HT1080 (cell line): Measurements from ENCODE around the gene ARL8A. TPM values are rescaled to one million over a fixed set of nuclear protein-coding genes. Genes with fewer than 3 reads are reported as not detected.
"Not testable (repeated sequence)": the region's sequence is repeated elsewhere in the genome, so short reads cannot be mapped to it uniquely, and the experiment has no call there.

ENCODE experiments used
- DNase-seq: peaks from one replicate; pipeline ENCODE4 v3.0.0-alpha.2; 2015; ENCODE audit warnings: low read depth
- total RNA-seq: library from RNA; depleted of rRNA; stranded (reverse); fragments of >200 nt; shearing (Covaris generic); gene quantifications from 2 replicates; pipeline ENCODE4 v1.2.3, GENCODE V29; 2014

The ARL8A gene
- total RNA-seq, 1 experiment from 2014 or later: 12.9 TPM

DNA sequence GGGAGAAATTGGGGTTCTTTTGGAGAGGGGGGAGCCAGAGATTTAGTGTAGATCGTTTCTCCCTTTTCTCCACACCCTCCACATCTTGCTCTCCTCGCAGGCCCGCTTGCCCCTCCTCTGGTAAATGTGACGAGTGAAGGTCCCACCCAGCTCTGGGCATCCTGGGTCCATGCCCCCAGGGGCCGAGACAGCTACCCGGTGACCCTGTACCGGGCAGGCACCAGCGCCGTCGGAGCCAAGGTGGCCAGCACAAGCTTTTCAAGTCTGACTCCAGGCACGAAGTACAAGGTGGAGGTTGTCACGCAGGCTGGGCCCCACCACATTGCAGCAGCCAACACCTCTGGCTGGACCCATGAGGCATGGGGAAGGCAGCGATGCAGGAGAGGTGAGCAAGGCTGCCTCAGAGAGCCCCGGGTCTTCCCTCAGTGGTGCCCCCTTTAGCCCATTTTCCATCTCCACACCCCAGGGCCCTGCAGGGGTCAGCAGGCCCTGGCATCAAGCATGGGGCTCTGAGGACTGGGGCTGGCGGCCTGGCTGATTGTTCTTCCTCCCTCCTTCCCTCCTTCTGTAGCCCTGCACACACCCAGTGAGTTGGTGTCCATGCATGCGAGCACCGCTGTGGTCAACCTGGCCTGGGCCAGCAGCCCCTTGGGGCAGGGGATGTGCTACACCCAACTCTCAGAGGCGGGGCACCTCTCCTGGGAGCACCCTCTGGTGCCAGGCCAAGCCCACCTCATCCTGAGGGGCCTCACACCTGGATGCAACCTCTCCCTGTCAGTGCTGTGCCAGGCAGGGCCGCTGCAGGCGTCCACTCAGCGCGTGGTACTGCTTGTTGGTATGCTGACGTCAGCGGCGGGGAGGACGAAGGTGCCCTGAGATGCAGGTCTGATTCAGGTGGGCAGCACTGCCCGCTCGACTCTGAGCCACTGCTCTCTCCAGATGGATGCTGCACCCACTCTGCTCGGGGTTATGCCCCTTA, 32.7 kb upstream of the ARL8A start:
- DNase-seq: no peak

DNA sequence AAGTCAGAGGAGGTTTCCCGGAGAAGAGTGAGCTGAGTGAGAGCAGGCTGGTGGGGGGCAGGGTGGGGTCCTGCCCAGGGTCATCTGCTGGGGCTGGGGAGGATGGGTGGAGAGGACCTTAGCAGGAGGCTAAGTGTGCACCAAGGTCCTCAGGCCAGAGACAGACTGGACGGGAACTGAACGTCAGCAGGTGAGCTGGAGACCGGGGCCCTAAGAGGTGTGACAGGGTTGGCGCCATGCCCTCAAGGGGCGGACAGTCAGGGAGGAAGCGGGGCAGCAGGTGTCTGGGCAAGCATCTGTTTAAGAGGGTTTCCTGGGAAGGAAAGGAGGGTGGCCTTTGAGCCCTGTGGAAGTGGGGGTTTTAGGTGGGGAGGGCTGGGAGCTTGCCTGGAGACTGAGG, 29.5 kb upstream of the ARL8A start:
- no peak for DNase-seq

DNA sequence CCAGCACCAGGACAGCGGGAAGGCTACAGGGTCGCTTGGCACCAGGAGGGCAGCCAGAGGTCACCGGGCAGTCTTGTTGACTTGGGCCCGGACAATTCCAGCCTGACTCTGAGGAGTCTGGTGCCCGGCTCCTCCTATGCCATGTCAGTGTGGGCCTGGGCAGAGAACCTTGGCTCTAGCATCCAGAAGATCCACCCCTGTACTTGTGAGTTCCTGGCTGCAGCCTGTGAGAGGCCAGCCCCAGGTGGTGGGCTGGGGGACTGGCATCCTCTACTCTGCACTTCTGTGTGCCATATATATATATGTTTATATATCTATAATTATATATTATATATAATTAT, 27.4 kb upstream of the ARL8A start:
- no peak for DNase-seq

DNA sequence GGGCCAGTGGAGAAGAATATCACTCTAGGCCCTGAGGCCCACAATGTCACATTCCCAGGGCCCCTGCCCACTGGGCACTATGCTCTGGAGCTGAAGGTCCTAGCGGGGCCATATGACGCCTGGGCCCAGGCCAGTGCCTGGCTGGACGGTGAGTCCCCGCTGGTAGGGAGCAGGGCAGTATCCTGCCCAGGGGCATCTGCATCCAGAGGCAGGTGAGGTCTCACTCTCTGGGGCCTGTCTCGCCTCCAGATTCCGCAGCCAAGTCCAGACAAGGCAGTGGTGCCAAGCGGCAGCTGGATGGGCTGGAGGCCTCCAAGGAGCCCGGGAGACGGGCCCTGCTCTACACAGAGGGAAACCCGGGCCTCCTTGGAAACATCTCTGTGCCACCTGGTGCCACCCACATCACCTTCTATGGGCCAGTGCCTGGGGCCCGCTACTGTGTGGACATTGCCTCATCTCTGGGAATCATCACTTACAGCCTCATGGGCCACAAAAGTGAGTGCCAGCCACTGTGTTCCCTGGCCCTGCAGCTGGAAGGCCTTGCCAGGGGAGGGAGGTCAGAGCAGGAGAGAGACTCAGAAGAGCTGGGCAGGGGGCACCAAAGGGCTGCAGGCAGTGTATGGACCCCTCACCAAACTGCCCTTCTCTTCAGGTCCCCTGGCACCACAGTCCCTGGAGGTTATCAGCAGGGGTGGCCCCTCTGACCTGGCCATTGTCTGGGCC, 26.9 kb upstream of the ARL8A start:
- DNase-seq: no peak

DNA sequence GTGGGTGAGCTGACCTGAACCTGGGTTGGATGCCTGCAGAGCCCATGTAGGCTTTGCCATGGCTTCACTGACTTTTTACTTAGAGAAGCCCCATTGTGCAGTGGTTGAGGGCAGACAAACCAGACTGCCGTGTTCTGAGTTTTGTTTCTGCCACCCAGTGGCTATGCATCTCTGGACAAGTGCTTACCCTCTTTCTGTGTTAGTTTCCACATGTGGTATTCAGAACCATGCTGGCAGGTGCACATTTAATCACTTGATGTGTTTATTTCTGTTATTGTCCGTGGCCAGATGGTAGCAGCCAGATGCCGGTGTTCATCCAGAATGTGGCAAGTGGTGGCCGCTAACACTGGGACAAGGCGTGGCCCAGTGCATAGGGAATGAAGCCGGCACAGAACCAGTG, 26.2 kb upstream of the ARL8A start:
- no peak for DNase-seq

DNA sequence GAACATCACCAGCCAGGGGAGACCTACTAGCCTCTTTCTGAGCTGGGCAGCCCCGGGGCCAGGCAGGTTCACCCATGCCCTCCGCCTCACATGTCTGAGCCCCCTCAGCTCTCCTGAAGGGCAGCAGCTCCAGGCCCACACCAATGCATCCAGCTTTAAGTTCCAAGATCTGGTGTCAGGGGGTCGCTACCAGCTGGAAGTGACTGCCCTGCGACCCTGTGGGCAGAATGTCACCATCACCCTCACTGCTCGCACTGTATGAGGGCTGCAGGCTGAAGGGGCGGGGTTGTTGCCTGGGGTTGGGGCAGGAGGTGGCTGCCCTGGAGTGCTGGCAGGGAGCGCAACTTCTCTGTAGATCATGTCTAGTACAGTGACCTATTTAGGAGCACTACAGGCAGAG, 24.3 kb upstream of the ARL8A start:
- no peak for DNase-seq

DNA sequence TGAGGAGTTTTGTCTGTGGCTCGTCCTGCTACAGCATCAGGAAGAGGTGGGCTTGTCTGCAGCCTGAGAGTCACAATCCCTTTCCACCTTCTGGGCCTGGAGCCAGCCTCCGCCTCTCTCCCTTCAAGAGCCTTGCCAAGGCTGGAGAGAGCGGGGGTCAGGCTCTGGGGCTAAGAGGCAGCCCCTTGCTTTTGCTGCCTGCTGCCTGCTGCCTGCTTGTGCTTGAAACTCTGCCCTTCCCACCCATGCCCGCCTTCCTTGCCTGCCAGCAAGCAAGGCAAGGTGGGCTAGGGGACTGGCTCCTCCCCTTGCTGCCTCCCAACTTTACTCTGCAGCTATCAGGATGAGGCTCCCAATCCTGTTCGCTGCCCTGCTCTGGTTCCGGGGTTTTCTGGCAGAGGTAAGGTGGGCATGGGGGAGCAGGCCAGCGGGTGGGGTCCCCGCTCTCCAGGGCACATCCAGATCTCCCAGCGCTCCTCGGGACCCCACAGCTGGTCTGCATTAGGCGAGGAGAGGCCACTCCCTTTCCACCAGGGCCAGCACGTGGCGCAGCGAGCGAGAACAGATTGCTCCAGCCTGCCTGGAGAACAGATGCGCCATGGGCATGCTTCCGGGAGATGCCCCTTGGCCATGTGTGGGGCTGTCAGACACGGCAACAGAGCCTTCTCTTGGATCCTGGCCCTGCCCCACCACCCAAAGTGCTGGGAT, 23.3 kb upstream of the ARL8A start:
- DNase-seq: no peak

DNA sequence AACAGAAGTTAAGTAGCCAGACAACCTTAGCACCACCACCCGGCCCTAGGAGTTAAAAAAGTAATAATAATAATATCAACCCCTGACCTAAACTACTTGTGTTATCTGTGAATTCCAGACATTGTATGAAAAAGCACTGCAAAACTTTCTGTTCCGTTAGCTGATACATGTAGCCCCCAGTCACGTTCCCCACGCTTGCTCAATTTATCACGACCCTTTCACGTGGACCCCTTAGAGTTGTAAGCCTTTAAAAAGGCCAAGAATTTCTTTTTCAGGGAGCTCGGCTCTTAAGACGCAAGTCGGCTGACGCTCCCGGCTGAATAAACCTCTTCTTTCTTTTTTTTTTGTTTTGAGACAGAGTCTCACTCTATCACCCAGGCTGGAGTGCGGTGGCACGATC, 22.5 kb upstream of the ARL8A start:
- DNase-seq: not testable (repeated sequence)

DNA sequence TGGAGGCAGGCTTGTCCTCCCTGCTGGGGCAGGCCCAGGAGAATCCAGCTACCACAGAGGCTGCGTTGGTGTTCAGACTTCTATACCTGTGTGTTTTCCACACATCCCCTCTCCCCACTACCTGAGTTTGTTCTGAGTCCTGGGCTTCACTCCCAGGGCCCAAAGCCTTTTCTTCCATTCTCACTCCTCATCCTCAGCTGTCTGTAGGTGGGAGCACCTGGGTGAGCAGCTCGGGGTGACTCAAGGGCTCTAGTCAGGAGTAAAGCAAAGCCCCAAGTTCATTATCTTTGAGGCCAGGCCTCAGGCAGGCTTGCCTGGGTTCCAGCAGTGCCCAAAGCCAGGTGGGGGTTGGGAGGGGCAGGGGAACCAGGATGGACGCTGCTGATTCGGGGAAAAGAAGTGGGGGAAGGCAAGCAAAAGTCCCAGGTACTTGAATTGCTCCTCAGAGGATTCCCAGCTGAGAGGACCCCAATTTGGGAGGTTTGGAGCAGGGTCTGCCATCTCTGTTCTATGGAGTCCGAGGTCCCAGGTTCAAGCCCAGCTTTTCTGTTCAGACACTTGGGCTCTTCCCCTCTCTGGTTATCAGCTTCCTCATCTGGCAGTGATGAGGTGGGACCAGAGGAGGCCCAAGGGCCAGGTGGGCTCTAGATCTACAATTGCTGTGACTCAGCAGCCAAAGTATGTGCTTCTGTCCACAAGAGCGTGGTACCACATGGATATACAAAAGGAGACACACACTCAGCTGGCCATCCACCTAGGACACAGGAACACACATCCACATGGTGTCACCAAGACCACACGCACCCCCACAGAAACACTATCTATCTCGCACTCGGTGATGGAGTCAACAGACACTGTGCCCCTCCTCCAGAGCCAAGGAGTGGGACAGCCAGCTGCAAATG, 21.7 kb upstream of the ARL8A start:
- DNase-seq: no peak

DNA sequence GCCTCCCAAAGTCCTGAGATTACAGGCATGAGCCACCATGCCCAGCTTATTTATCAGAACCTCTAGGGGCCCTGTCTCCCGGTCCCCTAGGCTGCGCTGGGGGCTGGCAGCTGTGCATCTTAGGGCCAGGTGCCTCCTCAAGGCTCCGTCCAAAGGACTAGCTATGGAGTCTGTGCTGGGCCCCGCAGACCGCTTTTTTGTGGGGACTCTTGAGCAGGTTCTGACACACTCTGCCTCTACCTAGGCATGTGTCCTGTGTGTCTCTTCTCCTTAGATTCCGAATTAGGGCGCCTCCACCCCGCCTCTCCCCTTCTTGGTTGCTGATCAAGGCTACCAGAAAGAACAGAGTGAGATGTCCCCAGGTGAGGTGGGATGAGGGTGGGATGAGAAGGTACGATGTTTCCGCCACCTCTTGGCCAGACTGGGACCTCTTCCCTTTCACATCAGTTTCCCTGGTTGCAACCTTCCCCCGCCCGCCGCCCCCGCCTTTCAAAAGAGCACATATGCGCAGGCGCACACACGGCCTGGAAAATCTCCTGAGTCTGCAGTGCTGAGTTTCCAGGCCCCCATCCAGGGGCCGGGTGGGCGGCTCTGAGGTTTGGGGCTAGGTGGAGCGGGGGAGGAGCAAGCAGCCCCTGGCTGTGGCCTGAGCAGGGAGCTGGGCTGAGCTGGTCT, 20.9 kb upstream of the ARL8A start:
- DNase-seq: no peak

DNA sequence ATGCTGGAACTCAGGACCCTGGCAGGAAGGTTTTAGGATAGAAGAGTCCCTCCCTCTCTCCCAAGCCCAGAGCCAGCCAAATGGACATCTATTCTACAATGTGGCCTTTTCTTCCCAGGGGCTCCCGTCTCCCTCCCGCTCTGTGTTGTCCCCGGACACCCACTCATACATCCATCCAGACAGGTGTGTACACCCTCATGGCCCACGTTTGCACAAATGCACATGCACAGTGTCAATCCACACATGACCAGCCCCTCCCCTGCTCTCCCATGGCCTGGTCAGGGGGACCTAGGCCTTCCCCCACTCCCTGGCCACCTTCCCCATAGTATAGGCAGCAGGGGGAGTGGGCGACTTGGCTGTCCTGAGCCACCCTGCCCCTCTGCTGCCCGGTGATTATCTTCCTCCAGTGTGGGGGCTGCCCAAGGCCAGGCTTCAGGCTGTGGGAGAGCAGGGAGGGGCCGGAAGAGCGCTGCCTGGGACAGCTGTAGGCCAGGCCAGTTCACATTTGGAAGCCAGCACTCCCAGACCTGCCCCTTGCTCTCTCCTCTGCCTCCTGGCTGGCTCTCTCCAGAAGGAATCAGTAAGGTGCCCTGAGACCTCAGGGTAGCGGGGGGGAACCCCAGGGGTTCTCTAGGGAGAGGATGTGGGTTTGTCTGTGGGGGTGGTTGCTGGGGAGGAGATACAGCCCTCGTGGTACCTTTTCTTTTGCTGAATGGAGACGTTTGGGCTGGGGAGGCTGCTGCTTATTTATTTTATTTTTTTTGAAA, 19.9 kb upstream of the ARL8A start:
- DNase-seq: no peak

DNA sequence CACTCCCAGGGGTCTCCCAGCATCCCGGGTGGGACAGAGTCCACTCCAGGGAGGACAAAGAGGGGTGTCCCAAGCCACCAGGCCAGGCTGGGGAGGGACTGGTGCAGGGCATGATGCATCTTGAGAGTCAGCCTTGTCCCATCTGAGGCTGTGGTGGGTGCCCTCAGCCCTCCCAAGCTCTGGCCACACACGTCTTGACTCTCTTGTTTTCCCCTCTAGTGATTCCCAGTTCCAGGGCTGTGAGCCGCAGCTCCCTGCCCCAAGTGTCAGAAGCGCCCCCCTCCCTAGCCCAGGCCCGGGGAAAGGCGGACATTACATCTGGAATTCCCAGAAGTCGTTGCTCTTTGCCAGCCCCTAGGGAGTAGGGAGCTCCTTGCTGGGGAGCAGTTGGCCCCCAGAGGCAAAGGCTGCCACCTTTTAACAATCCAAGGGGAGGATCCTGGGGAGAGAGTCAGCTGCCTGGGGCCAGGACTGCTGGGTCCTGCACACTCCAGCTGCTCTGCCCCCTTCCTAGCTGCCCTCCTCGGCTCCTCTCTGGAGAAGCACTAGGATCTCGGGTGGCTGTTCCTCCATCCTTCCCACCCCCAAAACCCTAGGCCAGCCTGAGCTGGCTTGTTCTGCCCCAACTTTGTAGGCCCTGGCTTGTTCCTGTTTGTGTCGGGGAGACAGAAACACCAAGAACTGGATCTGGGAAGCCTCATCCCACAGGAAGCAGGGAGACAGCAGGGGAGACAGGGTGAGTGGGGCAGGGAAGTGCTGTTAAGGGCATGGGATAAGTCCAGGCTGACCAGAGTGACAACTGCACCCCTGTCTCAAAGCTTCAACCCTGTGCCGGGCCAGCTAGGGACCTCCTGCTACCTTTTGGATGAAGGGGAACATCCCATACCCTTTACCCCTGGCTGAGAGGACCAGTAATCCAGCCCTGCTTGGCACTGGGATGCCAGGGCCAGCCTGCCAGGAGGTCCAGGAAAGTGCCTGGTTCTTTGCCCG, 19.0 kb upstream of the ARL8A start:
- DNase-seq: no peak

DNA sequence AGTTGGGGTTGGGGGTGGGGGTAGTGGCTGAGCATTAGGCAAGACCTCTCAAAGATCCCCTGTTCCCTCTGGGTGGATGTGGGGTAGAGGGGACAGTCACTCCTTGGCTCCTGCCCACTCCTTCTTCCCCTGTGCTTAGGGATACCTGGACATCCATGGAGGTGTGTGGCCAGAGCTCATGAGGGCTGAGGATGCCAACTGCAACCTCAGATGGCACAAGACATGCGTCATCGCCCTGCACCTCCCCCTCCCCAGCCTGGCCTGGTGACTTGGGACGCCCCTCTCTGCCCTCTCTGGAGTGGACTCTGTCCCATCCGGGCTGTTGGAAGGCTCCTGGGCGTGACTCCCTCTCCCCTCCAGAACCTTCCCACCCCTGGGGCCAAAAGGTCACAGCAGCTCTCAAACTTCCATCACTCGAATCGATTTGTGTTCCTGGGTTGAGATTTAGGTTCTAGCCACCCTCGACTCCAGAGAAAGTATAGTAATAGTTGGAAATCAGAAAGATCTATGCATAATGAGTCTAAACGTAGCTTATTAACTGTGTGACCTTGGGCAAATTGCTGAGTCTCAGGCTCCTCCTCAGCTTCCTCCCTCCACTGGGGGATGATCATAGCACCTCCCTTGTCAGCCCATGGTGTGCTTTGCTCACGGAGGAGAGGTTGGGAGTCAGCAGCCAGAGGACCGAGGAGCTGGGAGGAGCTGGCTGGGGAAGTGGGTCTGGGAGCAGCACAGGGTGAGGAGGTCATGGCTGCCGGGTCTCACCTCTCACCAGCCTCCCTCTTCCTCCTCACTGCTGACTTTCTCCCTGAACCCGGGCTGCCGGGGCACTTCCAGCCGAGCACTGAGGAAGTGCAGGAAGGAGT, 18.1 kb upstream of the ARL8A start:
- no peak for DNase-seq

DNA sequence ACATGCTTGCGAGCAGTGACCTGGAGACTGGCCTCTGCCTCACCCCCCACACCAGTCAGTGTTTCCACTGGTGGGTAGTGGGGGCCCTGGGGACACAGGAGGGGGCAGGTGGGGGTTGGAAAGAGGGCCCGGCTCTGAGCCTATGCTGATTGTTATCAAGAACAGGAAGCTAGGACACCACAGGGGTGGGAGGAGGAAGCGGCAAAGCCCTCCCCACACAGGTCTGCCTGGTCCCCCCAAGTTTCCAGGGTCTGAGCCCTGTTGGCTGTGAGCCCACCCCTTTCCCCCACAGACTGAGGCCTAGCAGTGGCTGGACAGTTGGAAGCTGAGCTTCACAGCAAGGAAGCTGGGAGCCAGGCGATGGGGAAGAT, 17.5 kb upstream of the ARL8A start:
- no peak for DNase-seq

DNA sequence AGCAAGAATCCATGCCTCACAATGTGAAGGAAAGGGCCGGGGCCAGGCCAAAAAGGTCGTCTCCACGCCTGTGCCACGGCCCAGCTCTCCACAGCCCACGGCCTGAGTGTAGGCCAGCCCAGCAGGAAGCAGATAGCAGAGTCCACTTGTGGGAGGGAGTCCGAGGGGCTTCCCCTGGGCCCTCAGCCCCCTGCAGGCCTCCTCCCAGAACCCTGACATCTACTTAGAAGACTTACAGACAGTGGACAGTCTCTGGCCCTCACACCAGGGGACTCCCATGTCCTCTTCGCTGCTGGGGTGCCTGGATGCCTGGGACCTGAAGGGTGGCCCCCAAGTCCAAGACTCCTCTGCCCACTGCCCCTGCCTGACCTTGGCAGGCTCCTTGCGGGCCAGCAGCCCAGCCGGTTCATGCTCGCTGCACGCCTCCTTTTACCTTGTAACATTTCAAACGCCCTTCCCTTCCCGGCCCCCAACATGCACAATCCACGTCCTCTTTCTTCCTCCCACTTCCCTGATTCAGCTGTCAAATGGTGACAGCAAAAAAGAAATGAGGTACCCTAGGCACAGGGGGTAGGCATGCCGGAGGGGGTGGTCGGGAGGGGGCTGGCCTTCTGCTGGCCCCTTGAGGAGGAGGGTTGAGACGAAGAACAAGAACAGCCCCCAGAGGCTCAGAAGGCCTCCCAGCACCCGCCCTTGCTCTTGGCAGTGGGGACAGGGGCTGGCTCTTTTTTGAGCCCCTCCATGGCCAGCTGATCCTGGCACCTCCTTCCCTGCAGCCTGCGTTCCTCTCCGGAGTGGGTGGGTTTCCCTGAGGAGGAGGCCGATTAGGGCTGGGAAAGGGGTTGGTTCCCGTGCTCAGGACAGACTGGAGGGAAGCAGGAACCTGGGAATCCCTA, 16.9 kb upstream of the ARL8A start:
- no peak for DNase-seq

DNA sequence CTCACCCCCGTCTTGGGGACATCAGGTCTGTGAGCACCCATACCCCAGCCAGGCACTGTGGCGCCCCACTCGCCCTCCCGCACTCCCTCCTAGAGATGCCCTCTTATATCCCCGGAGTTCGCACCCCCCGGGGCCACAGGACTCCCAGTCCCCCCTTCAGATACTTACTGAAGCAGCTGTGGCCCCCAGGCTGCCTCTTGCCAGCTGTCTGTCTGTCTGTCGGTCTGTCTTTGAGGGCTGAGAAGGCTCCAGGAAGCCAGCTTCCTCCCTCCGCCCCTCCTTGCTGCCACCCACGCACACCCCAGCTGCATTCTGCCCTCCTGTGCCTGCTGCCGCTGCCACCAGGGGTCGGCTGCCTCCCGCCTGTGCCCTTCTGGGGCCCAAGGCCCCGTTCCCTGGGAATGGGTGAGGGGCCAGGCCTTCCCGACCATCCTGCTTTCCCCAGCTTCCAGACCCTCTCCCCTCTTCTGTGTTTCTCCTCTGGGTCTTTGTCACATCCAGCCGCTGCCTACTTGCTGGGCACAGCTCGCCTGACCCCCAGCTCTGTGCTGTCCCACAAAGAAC, 15.9 kb upstream of the ARL8A start, which contains the start of gene PTPN7:
Gene PTPN7 (minus strand): TSS at position 226 of the 564 bp plus-strand sequence. CDS start 1,200 bp downstream, outside the sequence.
- DNase-seq: no peak
